Tongue (tissue), 3 donors: ENCODE data around the gene EML2. TPM values are rescaled to one million over a fixed set of nuclear protein-coding genes. Genes with fewer than 3 reads are reported as not detected.

ENCODE experiments used
- DNase-seq: peaks from one replicate; pipeline ENCODE4 v3.0.0-alpha.2; 2015
- small RNA-seq: library from RNA; depleted of rRNA; stranded (forward); fragments of <200 nt; gene quantifications from one replicate; pipeline ENCODE3, GENCODE V24; 2014; ENCODE audit warnings: low replicate concordance
- total RNA-seq: library from RNA; depleted of rRNA; stranded (reverse); fragments of >200 nt; gene quantifications from one replicate; pipeline ENCODE4 v1.2.3, GENCODE V29; 2014

EML2 gene
- total RNA-seq, 1 donor from 2014 or later = 16.1 TPM

- no peak for DNase-seq
Measured at GRCh38 chr19:45587873-45588272, 51.3 kb downstream of the EML2 start.

GRCh38 chr19:45585158-45585577 is 54.0 kb downstream of the EML2 start:
- no peak for DNase-seq

DNA sequence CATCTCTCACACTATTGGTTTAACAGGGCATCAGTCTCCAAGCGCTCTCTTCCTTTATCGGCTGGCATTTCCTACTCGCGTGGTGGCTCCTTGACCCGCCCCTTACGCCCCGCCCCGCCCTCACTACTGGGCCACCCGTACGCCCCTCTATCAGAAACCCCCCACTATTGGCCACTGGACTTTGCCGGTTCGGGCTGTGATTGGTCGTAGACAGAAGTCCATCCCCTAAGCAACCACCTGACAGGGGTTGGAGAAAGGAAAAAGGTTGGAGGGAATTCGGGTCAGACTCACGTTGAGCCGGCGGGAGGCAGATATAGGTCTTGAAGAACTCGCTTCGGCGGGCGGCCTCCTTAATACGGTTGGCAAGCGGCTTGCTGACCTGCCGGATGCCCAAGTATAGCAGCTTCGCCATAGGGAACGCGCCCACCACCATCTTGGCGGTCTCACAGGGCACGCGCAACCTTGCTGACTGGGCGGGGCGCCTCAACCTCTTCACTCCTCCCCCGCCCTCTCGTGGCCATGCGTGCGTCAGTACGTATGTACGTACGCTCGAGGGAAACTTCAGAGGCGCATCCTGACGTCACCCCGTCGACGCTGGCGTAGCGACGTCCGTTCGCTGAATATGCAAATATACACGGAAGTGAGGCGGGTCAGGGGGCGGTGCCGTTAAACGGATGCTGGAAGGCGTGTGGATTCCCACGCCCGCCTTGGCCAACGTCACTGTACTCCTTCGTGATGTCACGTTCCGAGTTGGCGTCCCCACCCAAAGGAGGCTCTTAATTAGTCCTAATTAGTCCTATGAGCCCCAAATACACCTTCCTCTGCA is 54.7 kb downstream of the EML2 start, which contains the start of gene OPA3:
Gene OPA3 (minus strand): TSS at position 471 of the 826 bp plus-strand sequence. CDS start 38 bp downstream, at position 433.
- DNase-seq = peak; percentile 100

DNA sequence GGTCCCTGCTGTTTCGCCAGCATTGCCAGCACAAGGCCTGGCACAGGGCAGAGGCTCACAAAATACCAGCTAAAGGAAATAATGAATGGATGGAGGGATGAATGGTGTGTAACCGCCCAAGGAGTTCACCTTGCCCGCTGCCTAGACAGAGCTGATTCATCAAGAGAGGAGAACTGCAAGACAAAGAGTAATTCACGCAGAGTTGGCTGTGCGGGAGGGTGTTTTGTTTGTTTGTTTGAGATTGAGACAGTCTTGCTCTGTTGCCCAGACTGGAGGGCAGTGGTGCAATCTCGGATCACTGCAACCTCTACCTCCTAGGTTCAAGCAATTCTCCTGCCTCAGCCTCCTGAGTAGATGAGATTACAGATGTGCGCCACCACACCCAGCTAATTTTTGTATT is 57.6 kb downstream of the EML2 start:
- no peak for DNase-seq

GRCh38 chr19:45578861-45579260 is 60.3 kb downstream of the EML2 start:
- DNase-seq = no peak

DNA sequence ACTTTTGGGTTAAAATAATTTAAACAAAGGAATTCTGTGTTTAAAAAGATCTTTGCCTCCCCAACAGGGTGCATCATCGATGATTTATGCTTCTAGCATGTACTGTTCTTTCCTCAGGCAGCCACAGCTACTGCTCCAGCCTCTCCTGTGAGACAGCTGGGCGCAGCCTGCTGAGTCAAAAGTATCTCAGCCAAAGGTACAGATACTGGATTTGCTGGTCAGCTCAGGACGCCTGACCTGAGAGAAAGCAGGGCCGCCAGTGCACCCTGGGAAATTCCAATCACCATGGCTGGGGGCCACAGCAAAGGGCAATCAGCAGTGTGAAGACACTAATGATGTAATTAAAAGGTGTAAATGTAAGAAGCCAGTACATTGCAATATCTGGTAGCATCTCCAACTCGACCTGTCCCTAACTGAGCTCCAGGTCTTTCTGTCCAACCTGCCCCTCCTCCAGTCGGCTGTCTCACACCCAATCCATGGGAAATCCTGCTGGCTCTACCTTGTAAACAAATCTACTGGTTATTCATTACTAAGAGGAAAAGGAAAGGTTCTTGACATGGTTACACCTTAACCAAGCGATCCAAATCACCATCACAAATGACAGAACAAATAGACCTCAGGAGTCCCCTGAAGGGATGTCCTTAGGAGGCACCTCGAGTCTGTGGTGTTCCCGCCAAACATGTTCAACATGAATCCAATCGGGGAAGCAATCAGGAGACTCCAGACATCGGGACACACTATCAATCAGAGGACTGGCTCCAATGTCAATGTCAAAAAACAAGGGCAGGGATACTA is 61.9 kb downstream of the EML2 start:
- DNase-seq = no peak

DNA sequence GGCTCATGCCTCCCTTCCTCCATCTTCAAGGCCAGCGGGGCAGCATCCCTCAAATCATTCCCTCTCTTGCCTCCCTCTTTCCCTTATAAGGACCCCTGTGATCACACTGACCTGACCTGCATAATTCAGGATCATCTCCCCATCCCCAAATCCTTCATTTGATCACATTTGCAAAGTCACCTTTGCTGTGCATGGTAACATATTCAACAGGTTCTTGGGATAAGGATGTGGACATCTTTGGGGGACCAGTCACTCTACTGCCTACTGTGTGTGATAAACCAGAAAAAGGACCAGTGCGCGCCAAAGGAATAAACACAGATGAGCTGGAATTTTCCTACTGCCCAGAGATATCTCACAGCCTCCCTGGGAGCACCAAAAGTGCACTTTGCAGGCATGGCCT is 62.5 kb downstream of the EML2 start:
- no peak for DNase-seq

DNA sequence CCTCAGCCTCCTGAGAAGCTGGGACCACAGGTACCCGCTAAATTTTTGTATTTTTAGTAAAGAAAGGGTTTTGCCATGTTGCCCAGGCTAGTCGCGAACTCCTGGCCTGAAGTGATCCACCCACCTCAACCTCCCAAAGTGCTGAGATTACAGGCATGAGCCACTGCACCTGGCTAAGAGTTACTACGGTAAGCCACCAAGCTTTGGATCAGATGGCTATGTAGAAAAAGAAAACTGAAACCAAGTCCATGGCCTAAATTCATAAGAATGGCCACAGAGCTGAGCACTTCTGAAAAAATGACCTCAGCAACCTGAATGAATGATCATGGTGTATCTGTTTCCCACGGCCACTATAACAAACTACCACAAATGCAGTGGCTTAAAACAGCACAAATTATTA is 64.0 kb downstream of the EML2 start:
- DNase-seq = no peak

- no peak for DNase-seq
Measured at GRCh38 chr19:45574526-45574925, 64.7 kb downstream of the EML2 start.

DNA sequence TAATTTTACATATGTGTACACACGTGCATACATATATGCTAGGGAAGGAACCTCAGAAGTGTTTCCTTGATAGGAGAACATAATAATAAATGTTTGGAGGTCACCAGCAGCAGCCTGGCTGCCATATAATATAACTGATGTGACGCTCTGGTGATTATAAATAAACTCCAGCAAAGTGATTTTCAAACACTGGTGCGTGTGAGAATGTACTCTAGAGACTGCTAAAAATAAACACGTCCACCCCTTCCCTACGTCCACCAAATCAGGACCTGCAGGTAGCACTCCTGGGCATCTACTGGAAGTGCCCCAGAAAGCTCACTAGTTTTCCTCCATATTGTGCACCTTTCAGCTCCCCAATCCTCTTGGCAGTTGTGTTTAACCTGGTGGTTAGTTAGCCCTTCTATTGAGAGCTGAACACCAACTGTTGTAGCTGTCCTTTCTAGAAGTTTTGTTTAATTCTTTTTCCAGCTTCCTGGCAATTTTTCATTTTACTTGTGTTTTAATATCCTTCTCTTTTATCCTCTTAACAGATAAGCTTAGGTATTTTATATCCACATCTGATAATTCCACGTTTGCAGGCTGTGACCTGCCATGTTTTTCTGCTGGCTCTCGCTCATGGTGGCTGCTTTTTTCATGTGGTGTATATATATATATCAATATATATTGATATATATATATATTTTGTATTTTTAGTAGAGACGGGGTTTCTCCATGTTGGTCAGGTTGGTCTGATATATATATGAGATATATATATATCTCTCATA is 67.6 kb downstream of the EML2 start:
- no peak for DNase-seq

- DNase-seq = peak; percentile 21
Measured at GRCh38 chr19:45569619-45570421, 69.4 kb downstream of the EML2 start.

- no peak for DNase-seq
Measured at GRCh38 chr19:45568732-45569131, 70.5 kb downstream of the EML2 start.

GRCh38 chr19:45567609-45568008 is 71.6 kb downstream of the EML2 start:
- DNase-seq = no peak

- DNase-seq = no peak
Measured at GRCh38 chr19:45564131-45564780, 74.9 kb downstream of the EML2 start.

GRCh38 chr19:45560686-45561085 is 78.5 kb downstream of the EML2 start:
- DNase-seq = no peak

DNA sequence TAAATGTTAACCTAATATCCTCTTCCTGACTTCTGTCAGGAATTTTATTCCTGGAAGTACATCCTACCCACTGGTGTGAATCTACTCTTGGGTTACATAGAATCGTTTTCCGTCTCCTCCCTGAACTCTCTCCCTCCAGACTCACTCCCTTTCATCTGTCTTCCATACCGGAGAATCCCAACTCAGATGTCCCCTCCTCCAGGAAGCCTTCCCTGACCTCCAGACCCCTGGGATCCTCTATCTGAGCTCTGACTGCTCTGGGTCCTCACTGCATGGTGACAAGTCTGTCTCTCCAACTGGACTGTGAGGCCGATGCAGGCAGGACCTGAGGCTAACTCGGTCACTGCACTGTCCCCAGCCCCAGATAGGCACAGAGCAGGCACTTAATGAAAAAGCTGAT is 79.2 kb downstream of the EML2 start:
- DNase-seq = no peak

Small RNA genes lying within 50 kb of the gene (small RNA-seq; reads per million reads assigned to genes)
- gene MIR642A = not detected
- not detected for gene RN7SL836P

Other genes with a start within 250 kb of the EML2 start
- gene PPP1R13L, start 234.3 kb downstream of the EML2 start, total RNA-seq = 20.5 TPM
- 6.3 TPM for gene POLR1G, start 232.8 kb downstream of the EML2 start, total RNA-seq
- gene ERCC1, start 215.5 kb downstream of the EML2 start, total RNA-seq = 89.4 TPM
- 5.0 TPM for gene FOSB, start 171.4 kb downstream of the EML2 start, total RNA-seq
- 73.1 TPM for gene RTN2, start 142.3 kb downstream of the EML2 start, total RNA-seq
- 1.4 TPM for gene PPM1N, start 141.0 kb downstream of the EML2 start, total RNA-seq
- gene VASP, start 131.9 kb downstream of the EML2 start, total RNA-seq = 25.7 TPM
- gene OPA3, start 54.6 kb downstream of the EML2 start, total RNA-seq = 6.4 TPM
- 0.31 TPM for gene GPR4, start 37.2 kb downstream of the EML2 start, total RNA-seq
- not detected for gene GIPR, start 28.8 kb upstream of the EML2 start, total RNA-seq
- 88.4 TPM for gene SNRPD2, start 52.6 kb upstream of the EML2 start, total RNA-seq
- gene QPCTL, start 53.3 kb upstream of the EML2 start, total RNA-seq = 3.3 TPM
- gene FBXO46, start 91.5 kb upstream of the EML2 start, total RNA-seq = 13.2 TPM
- not detected for gene MEIOSIN, start 94.0 kb upstream of the EML2 start, total RNA-seq
- gene SIX5, start 129.9 kb upstream of the EML2 start, total RNA-seq = 21.5 TPM
- 181 TPM for gene DMPK, start 143.1 kb upstream of the EML2 start, total RNA-seq
- 38.1 TPM for gene DMWD, start 153.4 kb upstream of the EML2 start, total RNA-seq
- not detected for gene RSPH6A, start 175.9 kb upstream of the EML2 start, total RNA-seq
- gene SYMPK, start 223.8 kb upstream of the EML2 start, total RNA-seq = 26.6 TPM
- gene FOXA3, start 224.9 kb upstream of the EML2 start, total RNA-seq = 0.21 TPM
- 29.0 TPM for gene IRF2BP1, start 246.7 kb upstream of the EML2 start, total RNA-seq